ENCODE measurements around the gene GALNT5.
"Not testable (repeated sequence)": the region's sequence is repeated elsewhere in the genome, so short reads cannot be mapped to it uniquely, and the experiment has no call there.

Gene GALNT5

DNA sequence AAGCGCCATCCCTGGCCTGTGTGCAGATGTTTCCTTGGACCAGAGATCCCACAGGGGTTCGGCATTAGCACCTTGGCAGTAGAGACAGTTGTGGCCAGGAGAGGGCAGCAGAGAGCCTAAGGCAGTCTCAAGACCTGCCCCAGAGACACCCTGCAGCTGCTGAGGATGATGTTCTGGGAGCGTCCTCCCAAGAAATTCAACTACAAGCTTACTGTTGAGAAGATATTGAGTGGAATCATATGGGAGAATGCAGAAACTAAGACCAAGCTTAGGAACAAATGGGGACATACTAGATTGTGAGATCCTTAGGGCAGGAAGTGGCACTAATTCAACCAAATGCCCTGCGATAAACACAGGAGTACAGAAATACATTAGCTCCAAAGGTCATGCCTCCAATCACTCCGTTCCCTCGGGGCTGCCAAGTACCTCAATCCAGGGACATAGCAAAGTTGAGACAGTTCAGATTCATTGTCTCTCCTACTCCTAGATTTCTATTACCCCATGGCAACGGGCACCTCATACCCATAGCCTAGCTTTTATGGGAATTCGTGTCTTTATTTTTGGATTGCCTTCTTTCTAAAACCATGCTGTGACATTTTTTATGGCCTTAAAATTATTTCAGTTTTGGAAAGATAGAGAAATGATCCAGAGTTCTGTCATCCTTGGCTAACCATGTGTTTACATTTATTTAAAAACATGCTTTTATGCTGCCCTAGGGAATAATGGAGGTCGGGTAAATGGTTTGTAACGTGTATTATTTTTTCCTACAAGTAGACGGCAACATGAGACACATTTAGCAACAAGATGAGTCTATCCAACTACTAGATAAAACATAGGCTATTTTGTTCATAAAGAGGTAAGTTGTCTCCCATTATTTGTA, 70.4 kb downstream of the GALNT5 start:
- peak; percentile 78 for DNase-seq (ENCODE audit: low read depth)

DNA sequence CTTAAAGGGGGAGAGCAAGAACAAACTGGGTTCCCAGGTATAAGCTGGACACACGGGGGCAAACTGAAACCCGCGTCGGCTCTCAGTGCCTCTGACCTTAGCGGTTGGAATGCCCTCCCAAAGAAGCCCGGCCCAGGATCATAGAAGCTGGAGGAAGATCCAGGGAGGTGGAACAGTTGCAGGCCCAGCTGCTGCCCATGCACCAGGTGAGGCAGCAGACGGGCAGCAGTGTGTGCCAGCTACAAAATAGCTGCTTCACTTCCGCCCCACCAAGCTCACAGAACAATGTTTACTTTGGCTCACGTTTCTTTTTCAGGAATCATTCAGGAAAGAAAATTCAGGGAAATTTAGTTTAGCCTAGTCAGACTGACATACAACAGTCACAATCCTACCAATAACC, 72.0 kb downstream of the GALNT5 start:
- no peak for DNase-seq (ENCODE audit: low read depth)

DNA sequence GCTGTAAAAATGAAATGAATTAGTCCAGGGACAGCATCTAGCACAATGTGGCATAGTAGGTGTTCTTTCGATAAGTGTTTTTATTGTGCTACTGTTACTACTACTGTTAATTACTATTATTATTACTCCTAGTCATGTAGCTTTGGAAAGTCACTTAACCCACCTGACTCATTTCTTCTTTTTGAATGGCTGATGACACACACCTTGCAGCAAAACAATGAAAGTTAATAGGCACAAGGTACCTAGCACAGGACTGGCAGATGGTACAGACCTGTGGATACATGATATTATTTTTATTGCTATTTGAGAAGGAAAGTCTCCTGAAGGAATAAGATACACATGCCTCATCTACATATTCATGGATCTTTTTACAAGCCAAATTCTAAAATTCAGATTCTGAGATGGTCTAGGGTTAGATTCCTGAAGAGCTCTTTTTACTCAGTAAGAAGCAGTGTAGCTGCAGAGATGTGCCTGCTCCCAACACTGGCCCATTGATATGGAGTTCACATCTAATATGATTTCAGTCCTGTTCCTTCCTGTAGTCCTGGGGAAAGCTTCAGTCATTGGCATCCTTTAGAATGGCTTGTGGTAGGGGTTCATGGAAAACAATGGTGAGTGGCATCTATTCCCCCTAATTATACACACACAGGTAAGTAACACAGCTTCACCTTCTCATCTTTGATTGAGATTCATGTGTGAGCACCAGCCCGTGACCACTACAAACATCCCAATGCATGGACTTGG, 76.0 kb downstream of the GALNT5 start:
- DNase-seq (ENCODE audit: low read depth), result no peak

DNA sequence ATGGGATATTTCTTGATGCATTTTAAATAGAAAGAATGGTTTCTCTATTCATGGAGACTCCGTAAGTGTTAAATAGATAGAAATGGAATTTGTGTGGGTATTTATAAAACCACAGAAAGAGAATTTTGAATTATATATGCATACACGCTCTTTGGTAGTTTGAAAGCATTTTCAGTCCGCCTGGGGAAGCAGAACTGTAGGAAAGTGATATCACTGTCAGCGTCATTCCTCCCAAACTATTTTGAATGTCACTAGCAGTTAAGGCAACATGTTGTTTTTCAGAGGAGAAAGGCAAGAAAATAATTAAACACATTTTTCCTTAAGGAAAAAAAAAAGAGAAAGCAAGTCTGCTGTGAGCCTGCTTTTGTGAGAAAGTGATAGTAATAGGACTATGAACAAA, 76.8 kb downstream of the GALNT5 start:
- DNase-seq (ENCODE audit: low read depth), result no peak

- DNase-seq (ENCODE audit: low read depth), result no peak
These were observed 77.3 kb downstream of the GALNT5 start for GRCh38 chr2:157334797-157335196.

DNA sequence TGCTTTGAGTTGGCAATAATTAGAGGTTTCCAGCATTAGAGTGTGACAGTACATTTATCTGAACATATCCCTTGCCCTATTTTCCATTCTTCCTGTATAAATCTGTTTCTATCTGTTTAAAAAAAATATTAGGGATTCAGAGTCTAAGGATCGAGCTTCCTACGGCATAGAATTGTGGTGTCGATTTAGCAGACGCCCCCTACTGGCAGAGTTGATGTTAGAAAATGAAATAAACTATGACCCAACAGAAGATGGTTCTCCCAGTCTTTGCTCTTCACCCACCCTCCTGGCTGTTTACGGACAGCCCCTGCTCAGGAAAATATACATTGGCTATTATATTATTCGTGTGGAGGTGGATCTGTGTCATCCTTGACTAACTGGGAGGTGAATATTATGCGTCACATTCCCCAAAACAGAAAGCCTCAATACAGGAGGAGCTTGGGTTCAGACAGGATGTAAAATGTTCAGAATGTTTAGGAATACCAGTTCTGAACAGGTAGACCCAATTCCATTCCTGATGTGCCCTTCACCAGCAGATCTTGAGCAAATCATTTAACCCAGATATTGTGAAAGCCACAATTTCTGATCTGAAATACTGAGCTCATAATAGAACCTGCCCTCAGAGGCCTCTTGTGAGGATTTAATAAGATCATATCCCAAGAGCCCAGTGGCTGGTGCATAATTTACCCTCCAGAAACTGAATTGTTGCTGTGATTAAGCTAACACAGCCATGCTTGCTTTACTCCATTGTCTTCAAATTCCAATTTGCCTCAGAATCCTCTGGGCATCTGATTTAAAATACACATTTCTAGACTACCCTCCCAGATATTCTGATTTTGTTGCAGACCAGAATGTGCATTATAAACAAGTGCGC, 78.9 kb downstream of the GALNT5 start:
- DNase-seq (ENCODE audit: low read depth), result peak; percentile 29

DNA sequence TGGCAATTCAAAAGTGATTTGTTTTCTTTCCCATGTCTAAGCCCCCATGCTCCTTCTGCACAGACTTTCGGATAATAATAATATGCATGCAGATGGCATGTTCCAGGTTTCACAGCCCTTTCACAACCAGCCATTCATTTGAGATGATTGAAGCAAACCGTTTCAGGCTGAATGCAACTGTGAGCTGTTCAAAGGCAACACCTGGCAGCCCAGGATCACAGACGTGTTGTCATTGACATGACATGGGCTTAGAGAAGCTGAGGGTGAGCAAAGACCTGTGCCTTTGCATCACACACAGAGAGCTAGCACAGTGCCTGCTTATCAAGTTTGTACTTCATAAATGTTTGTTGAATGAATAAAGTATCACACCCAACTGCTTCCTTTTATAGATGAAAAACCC, 80.5 kb downstream of the GALNT5 start:
- no peak for DNase-seq (ENCODE audit: low read depth)

- no peak for DNase-seq (ENCODE audit: low read depth)
These were observed 82.6 kb downstream of the GALNT5 start for GRCh38 chr2:157339965-157340655.

DNA sequence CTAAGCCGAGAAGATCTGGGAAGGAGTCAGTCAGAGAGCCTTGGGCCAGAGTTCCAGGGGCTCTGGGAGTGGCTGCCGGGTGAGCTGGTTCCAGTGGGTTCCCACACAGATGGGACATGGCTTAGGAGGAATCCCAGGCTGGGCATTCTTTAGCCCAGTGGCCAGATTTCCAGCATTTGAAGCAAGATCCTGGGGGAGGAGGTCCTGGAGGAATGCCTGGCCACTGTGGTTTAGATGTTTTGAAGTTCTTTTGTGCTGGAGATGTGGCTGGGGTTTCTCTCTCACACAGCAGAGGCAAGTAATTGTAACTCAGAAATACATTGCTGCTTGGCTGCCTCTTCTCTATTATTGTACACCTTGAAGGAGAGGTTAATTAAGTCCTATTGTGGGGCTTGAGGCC, 83.9 kb downstream of the GALNT5 start:
- DNase-seq (ENCODE audit: low read depth), result not testable (repeated sequence)

DNA sequence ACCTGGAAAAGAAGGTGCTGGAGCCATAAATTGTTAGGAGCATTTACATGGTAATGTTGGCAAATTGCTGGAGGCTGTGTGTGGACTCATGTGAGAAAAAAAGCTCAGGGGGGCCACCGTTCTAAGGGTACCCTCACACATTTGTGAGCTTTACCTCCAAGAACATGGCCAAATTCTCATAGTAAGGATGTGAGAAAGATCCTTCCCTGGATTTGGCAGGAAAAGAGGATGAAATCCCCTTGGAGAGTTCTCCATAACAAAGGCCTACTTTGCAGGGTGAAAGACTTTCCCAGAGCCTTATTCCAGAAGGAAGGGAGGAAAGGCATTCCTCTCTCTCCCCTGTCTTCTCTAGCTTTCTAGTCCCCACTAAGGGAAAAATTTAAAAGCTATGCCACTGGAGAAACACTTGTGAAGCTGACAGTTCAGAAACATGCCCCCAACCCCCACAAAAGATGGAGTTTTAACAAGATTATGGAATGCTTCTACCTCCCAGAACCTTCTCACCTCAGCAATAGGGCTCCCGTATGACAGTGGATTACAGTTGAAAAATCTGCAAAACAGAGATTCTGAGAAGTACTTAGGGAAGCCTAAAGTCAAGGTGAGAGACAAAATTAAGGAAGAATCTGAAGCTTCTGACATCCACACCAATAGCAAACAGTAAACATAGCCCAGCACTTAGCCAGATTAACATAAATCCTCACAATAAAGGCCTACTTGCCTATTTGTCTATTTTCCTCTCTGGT, 88.3 kb downstream of the GALNT5 start:
- DNase-seq (ENCODE audit: low read depth), result no peak

DNA sequence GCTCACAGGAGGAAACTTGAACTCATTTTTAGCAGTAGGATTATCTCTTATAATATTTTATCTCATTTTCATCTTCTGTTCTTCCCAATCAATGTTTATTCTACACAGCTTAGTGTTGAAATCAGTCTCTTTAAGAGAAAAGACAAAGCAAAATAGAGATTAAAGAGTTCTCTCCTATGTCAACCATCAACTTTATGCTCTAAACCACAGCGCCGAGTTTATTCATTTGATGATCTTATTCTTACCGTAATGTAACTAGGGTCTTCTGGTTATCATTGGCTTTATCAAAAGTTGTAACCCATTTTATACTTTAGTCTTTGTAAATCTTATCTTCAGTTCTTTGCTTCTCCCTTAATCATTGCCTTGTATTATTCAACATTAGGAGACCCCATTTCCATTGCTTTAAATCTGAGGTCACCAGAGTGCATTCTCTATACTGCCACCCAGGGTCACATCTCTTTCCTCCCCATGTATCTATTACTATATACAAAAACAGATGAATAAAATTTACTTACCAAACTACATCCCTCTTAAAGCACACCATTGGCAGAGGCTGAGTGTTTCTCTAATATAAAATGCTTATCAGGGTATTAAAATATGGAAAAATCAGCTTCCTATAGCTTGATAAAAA, 90.9 kb downstream of the GALNT5 start:
- no peak for DNase-seq (ENCODE audit: low read depth)

DNA sequence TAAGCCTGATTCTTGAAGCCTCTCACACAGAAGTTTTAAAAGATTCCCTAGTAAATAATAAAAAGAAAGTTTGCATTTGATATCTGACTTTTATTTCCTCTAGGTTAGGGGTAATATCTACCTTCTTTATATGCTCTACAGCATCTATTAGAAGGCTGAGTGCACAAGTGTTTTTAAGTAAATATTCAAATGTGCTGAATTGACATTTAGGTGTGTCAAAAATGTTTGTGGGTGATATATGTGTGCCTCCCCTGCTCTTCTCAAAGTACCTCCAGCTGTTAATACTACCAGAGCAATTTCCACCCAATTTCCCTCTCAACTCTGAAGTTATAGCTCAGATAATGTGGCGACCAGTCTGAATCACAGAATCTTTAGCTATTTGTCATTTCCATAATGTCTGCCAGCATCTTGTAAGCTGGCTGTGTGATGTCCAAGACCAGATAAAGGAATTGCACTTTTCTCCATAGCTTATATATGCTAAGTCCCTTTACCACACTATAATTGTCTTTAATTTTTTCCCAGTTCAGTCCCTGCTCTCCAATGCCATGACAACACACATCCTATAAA, 92.5 kb downstream of the GALNT5 start:
- DNase-seq (ENCODE audit: low read depth), result no peak

GRCh38 chr2:157355618-157356017, 98.1 kb downstream of the GALNT5 start:
- DNase-seq (ENCODE audit: low read depth), result no peak

GRCh38 chr2:157359628-157360027, 102.1 kb downstream of the GALNT5 start:
- no peak for DNase-seq (ENCODE audit: low read depth)

DNA sequence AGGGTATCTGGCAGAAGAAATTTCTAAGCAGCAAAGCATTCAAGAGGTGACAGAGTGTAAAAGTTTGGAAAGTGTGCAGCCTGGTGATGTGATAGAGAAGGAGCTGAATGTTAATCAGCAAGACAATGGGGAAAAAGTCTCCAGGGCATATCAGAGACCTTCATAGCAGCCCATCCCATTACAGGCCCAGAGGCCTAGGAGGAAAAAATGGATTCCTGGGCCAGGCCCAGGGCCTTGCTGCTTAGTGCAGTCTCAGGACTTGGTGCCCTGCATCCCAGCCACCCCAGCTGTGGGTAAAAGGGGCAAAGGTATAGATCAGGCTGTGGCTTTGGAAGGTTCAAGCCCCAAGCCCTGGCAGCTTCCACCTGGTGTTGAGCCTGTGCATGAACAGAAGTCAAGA, 104.0 kb downstream of the GALNT5 start:
- DNase-seq (ENCODE audit: low read depth), result no peak

DNA sequence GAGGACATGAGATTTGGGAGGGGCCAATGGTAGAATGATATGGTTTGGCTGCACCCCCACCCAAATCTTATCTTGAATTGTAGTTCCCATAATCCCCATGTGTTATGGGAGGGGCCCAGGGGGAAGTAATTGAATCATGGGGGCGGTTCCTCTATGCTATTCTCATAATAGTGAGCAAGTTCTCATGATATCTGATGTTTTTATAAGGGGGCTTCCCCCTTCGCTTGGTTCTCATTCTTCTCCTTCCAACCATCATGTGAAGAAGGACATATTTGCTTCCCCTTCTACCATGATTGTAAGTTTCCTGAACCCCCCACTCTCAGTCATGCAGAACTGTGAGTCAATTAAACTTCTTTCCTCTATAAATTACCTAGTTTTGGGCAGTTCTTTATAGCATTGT, 105.1 kb downstream of the GALNT5 start:
- no peak for DNase-seq (ENCODE audit: low read depth)

- DNase-seq (ENCODE audit: low read depth), result no peak
These were observed 106.2 kb downstream of the GALNT5 start for GRCh38 chr2:157363612-157364101.
